Measurements from ENCODE around the gene SEL1L3. TPM values are rescaled to one million over a fixed set of nuclear protein-coding genes. Genes with fewer than 3 reads are reported as not detected.

SEL1L3 gene
- total RNA-seq, 1 donor from 2014 or later, result 18.3 TPM

GRCh38 chr4:25760518-25761157, 102.2 kb downstream of the SEL1L3 start:
- peaks cover 0 to 4% (median 0%) of the 10 kb centered on the region in 3 donors for H3K36me3 ChIP-seq (ENCODE audit: control insufficient read depth in 3 of 3, insufficient read depth in 3 of 3, low read length in 3 of 3)
- H3K4me3 ChIP-seq (ENCODE audit: low read length in 3 of 3), result no peak overlapping the region
- no peaks in the 10 kb centered on the region for H3K9me3 ChIP-seq (ENCODE audit: control insufficient read depth in 3 of 3, low read length in 3 of 3)
- no peak overlapping the region for H3K9ac ChIP-seq (ENCODE audit: low read depth in 1 of 3, low read length in 3 of 3)
- no peaks in the 10 kb centered on the region for H3K27me3 ChIP-seq (ENCODE audit: control insufficient read depth in 3 of 3, insufficient read depth in 3 of 3, low read length in 3 of 3)
- no peaks in the 10 kb centered on the region for H3K4me1 ChIP-seq (ENCODE audit: control insufficient read depth in 3 of 3, insufficient read depth in 3 of 3, low read length in 3 of 3)
- no peak overlapping the region for H3K27ac ChIP-seq (ENCODE audit: low read depth, low read length)

- Histone ChIP-seq H3K9ac (ENCODE audit: low read depth in 1 of 3, low read length in 3 of 3) (no peak overlapping the region), H3K27ac (ENCODE audit: low read depth, low read length) (no peak overlapping the region), H3K36me3 (ENCODE audit: control insufficient read depth in 3 of 3, insufficient read depth in 3 of 3, low read length in 3 of 3) (peaks cover 0 to 4% (median 0%) of the 10 kb centered on the region in 3 donors)
These were observed 102.7 kb downstream of the SEL1L3 start for GRCh38 chr4:25760048-25760447.

GRCh38 chr4:25759101-25759500, 103.7 kb downstream of the SEL1L3 start:
- Histone ChIP-seq H3K27me3 (ENCODE audit: control insufficient read depth in 3 of 3, insufficient read depth in 3 of 3, low read length in 3 of 3) (no peaks in the 10 kb centered on the region), H3K27ac (ENCODE audit: low read depth, low read length) (no peak overlapping the region), H3K36me3 (ENCODE audit: control insufficient read depth in 3 of 3, insufficient read depth in 3 of 3, low read length in 3 of 3) (no peaks in the 10 kb centered on the region), H3K9ac (ENCODE audit: low read depth in 1 of 3, low read length in 3 of 3) (no peak overlapping the region), H3K9me3 (ENCODE audit: control insufficient read depth in 3 of 3, low read length in 3 of 3) (no peaks in the 10 kb centered on the region), H3K4me3 (ENCODE audit: low read length in 3 of 3) (no peak overlapping the region), H3K4me1 (ENCODE audit: control insufficient read depth in 3 of 3, insufficient read depth in 3 of 3, low read length in 3 of 3) (no peaks in the 10 kb centered on the region)

More at GRCh38 chr4:25760048-25760447, 102.7 kb downstream of the SEL1L3 start:
- no peaks in the 10 kb centered on the region for H3K9me3 ChIP-seq (ENCODE audit: control insufficient read depth in 3 of 3, low read length in 3 of 3)
- H3K4me3 ChIP-seq (ENCODE audit: low read length in 3 of 3), result no peak overlapping the region
- no peaks in the 10 kb centered on the region for H3K27me3 ChIP-seq (ENCODE audit: control insufficient read depth in 3 of 3, insufficient read depth in 3 of 3, low read length in 3 of 3)
- H3K4me1 ChIP-seq (ENCODE audit: control insufficient read depth in 3 of 3, insufficient read depth in 3 of 3, low read length in 3 of 3), result no peaks in the 10 kb centered on the region

GRCh38 chr4:25757452-25757851, 105.3 kb downstream of the SEL1L3 start:
- Histone ChIP-seq H3K9me3 (ENCODE audit: control insufficient read depth in 3 of 3, low read length in 3 of 3) (no peaks in the 10 kb centered on the region), H3K4me1 (ENCODE audit: control insufficient read depth in 3 of 3, insufficient read depth in 3 of 3, low read length in 3 of 3) (no peaks in the 10 kb centered on the region)

GRCh38 chr4:25756503-25756902, 106.3 kb downstream of the SEL1L3 start:
- no peaks in the 10 kb centered on the region for H3K27me3 ChIP-seq (ENCODE audit: control insufficient read depth in 3 of 3, insufficient read depth in 3 of 3, low read length in 3 of 3)
- no peaks in the 10 kb centered on the region for H3K9me3 ChIP-seq (ENCODE audit: control insufficient read depth in 3 of 3, low read length in 3 of 3)
- H3K9ac ChIP-seq (ENCODE audit: low read depth in 1 of 3, low read length in 3 of 3), result no peak overlapping the region
- no peak overlapping the region for H3K27ac ChIP-seq (ENCODE audit: low read depth, low read length)
- H3K4me1 ChIP-seq (ENCODE audit: control insufficient read depth in 3 of 3, insufficient read depth in 3 of 3, low read length in 3 of 3), result no peaks in the 10 kb centered on the region
- H3K4me3 ChIP-seq (ENCODE audit: low read length in 3 of 3), result no peak overlapping the region
- no peaks in the 10 kb centered on the region for H3K36me3 ChIP-seq (ENCODE audit: control insufficient read depth in 3 of 3, insufficient read depth in 3 of 3, low read length in 3 of 3)

More at GRCh38 chr4:25757452-25757851, 105.3 kb downstream of the SEL1L3 start:
- Histone ChIP-seq H3K4me3 (ENCODE audit: low read length in 3 of 3) (no peak overlapping the region), H3K27me3 (ENCODE audit: control insufficient read depth in 3 of 3, insufficient read depth in 3 of 3, low read length in 3 of 3) (no peaks in the 10 kb centered on the region), H3K9ac (ENCODE audit: low read depth in 1 of 3, low read length in 3 of 3) (no peak overlapping the region), H3K36me3 (ENCODE audit: control insufficient read depth in 3 of 3, insufficient read depth in 3 of 3, low read length in 3 of 3) (no peaks in the 10 kb centered on the region), H3K27ac (ENCODE audit: low read depth, low read length) (no peak overlapping the region)

- Histone ChIP-seq H3K9ac (ENCODE audit: low read depth in 1 of 3, low read length in 3 of 3) (no peak overlapping the region), H3K27me3 (ENCODE audit: control insufficient read depth in 3 of 3, insufficient read depth in 3 of 3, low read length in 3 of 3) (no peaks in the 10 kb centered on the region), H3K36me3 (ENCODE audit: control insufficient read depth in 3 of 3, insufficient read depth in 3 of 3, low read length in 3 of 3) (no peaks in the 10 kb centered on the region), H3K4me1 (ENCODE audit: control insufficient read depth in 3 of 3, insufficient read depth in 3 of 3, low read length in 3 of 3) (no peaks in the 10 kb centered on the region), H3K27ac (ENCODE audit: low read depth, low read length) (no peak overlapping the region), H3K9me3 (ENCODE audit: control insufficient read depth in 3 of 3, low read length in 3 of 3) (no peaks in the 10 kb centered on the region), H3K4me3 (ENCODE audit: low read length in 3 of 3) (no peak overlapping the region)
These were observed 106.9 kb downstream of the SEL1L3 start for GRCh38 chr4:25755911-25756310.

- Histone ChIP-seq H3K27ac (ENCODE audit: low read depth, low read length) (no peak overlapping the region), H3K9me3 (ENCODE audit: control insufficient read depth in 3 of 3, low read length in 3 of 3) (no peaks in the 10 kb centered on the region), H3K36me3 (ENCODE audit: control insufficient read depth in 3 of 3, insufficient read depth in 3 of 3, low read length in 3 of 3) (no peaks in the 10 kb centered on the region), H3K27me3 (ENCODE audit: control insufficient read depth in 3 of 3, insufficient read depth in 3 of 3, low read length in 3 of 3) (no peaks in the 10 kb centered on the region), H3K4me3 (ENCODE audit: low read length in 3 of 3) (no peak overlapping the region), H3K9ac (ENCODE audit: low read depth in 1 of 3, low read length in 3 of 3) (no peak overlapping the region), H3K4me1 (ENCODE audit: control insufficient read depth in 3 of 3, insufficient read depth in 3 of 3, low read length in 3 of 3) (no peaks in the 10 kb centered on the region)
These were observed 109.5 kb downstream of the SEL1L3 start for GRCh38 chr4:25753239-25753638.

- Histone ChIP-seq H3K9me3 (ENCODE audit: control insufficient read depth in 3 of 3, low read length in 3 of 3) (no peaks in the 10 kb centered on the region), H3K27ac (ENCODE audit: low read depth, low read length) (no peak overlapping the region), H3K27me3 (ENCODE audit: control insufficient read depth in 3 of 3, insufficient read depth in 3 of 3, low read length in 3 of 3) (no peaks in the 10 kb centered on the region), H3K4me3 (ENCODE audit: low read length in 3 of 3) (no peak overlapping the region), H3K4me1 (ENCODE audit: control insufficient read depth in 3 of 3, insufficient read depth in 3 of 3, low read length in 3 of 3) (no peaks in the 10 kb centered on the region), H3K9ac (ENCODE audit: low read depth in 1 of 3, low read length in 3 of 3) (no peak overlapping the region), H3K36me3 (ENCODE audit: control insufficient read depth in 3 of 3, insufficient read depth in 3 of 3, low read length in 3 of 3) (no peaks in the 10 kb centered on the region)
These were observed 111.9 kb downstream of the SEL1L3 start for GRCh38 chr4:25750874-25751273.

GRCh38 chr4:25749150-25749794, 113.5 kb downstream of the SEL1L3 start:
- Histone ChIP-seq H3K36me3 (ENCODE audit: control insufficient read depth in 3 of 3, insufficient read depth in 3 of 3, low read length in 3 of 3) (no peaks in the 10 kb centered on the region), H3K27ac (ENCODE audit: low read depth, low read length) (no peak overlapping the region), H3K4me1 (ENCODE audit: control insufficient read depth in 3 of 3, insufficient read depth in 3 of 3, low read length in 3 of 3) (no peaks in the 10 kb centered on the region), H3K9me3 (ENCODE audit: control insufficient read depth in 3 of 3, low read length in 3 of 3) (no peaks in the 10 kb centered on the region), H3K4me3 (ENCODE audit: low read length in 3 of 3) (no peak overlapping the region), H3K27me3 (ENCODE audit: control insufficient read depth in 3 of 3, insufficient read depth in 3 of 3, low read length in 3 of 3) (no peaks in the 10 kb centered on the region), H3K9ac (ENCODE audit: low read depth in 1 of 3, low read length in 3 of 3) (no peak overlapping the region)

- Histone ChIP-seq H3K36me3 (ENCODE audit: control insufficient read depth in 3 of 3, insufficient read depth in 3 of 3, low read length in 3 of 3) (no peaks in the 10 kb centered on the region), H3K4me1 (ENCODE audit: control insufficient read depth in 3 of 3, insufficient read depth in 3 of 3, low read length in 3 of 3) (no peaks in the 10 kb centered on the region), H3K9me3 (ENCODE audit: control insufficient read depth in 3 of 3, low read length in 3 of 3) (no peaks in the 10 kb centered on the region)
These were observed 118.8 kb downstream of the SEL1L3 start for GRCh38 chr4:25743971-25744370.

More at GRCh38 chr4:25743971-25744370, 118.8 kb downstream of the SEL1L3 start:
- no peak overlapping the region for H3K4me3 ChIP-seq (ENCODE audit: low read length in 3 of 3)
- H3K27ac ChIP-seq (ENCODE audit: low read depth, low read length), result no peak overlapping the region
- no peak overlapping the region for H3K9ac ChIP-seq (ENCODE audit: low read depth in 1 of 3, low read length in 3 of 3)
- H3K27me3 ChIP-seq (ENCODE audit: control insufficient read depth in 3 of 3, insufficient read depth in 3 of 3, low read length in 3 of 3), result no peaks in the 10 kb centered on the region

Data from skeletal muscle tissue (tissue), 4 donors.